Measurements from ENCODE around the gene CLVS2. TPM values are rescaled to one million over a fixed set of nuclear protein-coding genes. Genes with fewer than 3 reads are reported as not detected.

CLVS2 gene
- total and polyA plus RNA-seq, 4 donors: 0.20 TPM; not detected in 3

- ATAC-seq (ENCODE audit: insufficient read depth, low FRiP score): no peak
Observed at GRCh38 chr6:123000244-123000770, 4.3 kb downstream of the CLVS2 start.

GRCh38 chr6:123001540-123001939 is 5.5 kb downstream of the CLVS2 start:
- no peak for TF ChIP-seq CTCF (IDR thresholded peaks at IDR 0.05; ENCODE audit: control extremely low read depth, extremely low read depth)
- DNase-seq: no peak
- no peak for ATAC-seq (ENCODE audit: insufficient read depth, low FRiP score)
- Histone ChIP-seq H3K4me1 (ENCODE audit: control insufficient read depth in 5 of 5, insufficient read depth in 5 of 5, low read length in 5 of 5) (peaks cover 0 to under 1% (median 0%) of the 10 kb centered on the region in 5 donors), H3K9me3 (ENCODE audit: control insufficient read depth in 4 of 4, insufficient read depth in 3 of 4, low read length in 3 of 4) (peaks cover 0 to 5% (median 0%) of the 10 kb centered on the region in 4 donors), H3K9ac (ENCODE audit: insufficient read depth in 1 of 2, low read length in 2 of 2) (no peak overlapping the region), H3K36me3 (ENCODE audit: control insufficient read depth in 4 of 4, insufficient read depth in 4 of 4, low read length in 4 of 4) (no peaks in the 10 kb centered on the region), H3K27ac (ENCODE audit: low read depth in 1 of 2, low read length in 1 of 2) (no peak overlapping the region), H3K27me3 (ENCODE audit: control insufficient read depth in 3 of 3, insufficient read depth in 3 of 3, low read length in 2 of 3) (peaks cover 0 to 28% (median 21%) of the 10 kb centered on the region in 3 donors), H3K4me3 (no peak overlapping the region)
- WGBS, 2 donors: 74 to 83% methylated on average over 3 of the region's 3 CpGs

More at GRCh38 chr6:123000244-123000770, 4.3 kb downstream of the CLVS2 start:
- no peaks in the 10 kb centered on the region for H3K36me3 ChIP-seq (ENCODE audit: control insufficient read depth in 4 of 4, insufficient read depth in 4 of 4, low read length in 4 of 4)
- peaks cover 0 to 5% (median 0%) of the 10 kb centered on the region in 4 donors for H3K9me3 ChIP-seq (ENCODE audit: control insufficient read depth in 4 of 4, insufficient read depth in 3 of 4, low read length in 3 of 4)
- no peak overlapping the region for H3K9ac ChIP-seq (ENCODE audit: insufficient read depth in 1 of 2, low read length in 2 of 2)
- no peak for TF ChIP-seq CTCF (IDR thresholded peaks at IDR 0.05; ENCODE audit: control extremely low read depth, extremely low read depth)
- peaks cover 0 to 34% (median 27%) of the 10 kb centered on the region in 3 donors for H3K27me3 ChIP-seq (ENCODE audit: control insufficient read depth in 3 of 3, insufficient read depth in 3 of 3, low read length in 2 of 3)
- H3K4me3 ChIP-seq: no peak overlapping the region
- WGBS, 2 donors: 42 to 49% methylated on average over 2 of the region's 2 CpGs
- peaks cover 0 to 9% (median 0%) of the 10 kb centered on the region in 5 donors for H3K4me1 ChIP-seq (ENCODE audit: control insufficient read depth in 5 of 5, insufficient read depth in 5 of 5, low read length in 5 of 5)
- no peak for DNase-seq
- H3K27ac ChIP-seq (ENCODE audit: low read depth in 1 of 2, low read length in 1 of 2): no peak overlapping the region

GRCh38 chr6:123007885-123008284 is 11.8 kb downstream of the CLVS2 start:
- H3K36me3 ChIP-seq (ENCODE audit: control insufficient read depth in 4 of 4, insufficient read depth in 4 of 4, low read length in 4 of 4): no peaks in the 10 kb centered on the region
- H3K9me3 ChIP-seq (ENCODE audit: control insufficient read depth in 4 of 4, insufficient read depth in 3 of 4, low read length in 3 of 4): peaks cover 0 to 2% (median 0%) of the 10 kb centered on the region in 4 donors
- no peak for DNase-seq
- peaks cover 0 to 5% (median 0%) of the 10 kb centered on the region in 3 donors for H3K27me3 ChIP-seq (ENCODE audit: control insufficient read depth in 3 of 3, insufficient read depth in 3 of 3, low read length in 2 of 3)
- ATAC-seq (ENCODE audit: insufficient read depth, low FRiP score): no peak
- H3K27ac ChIP-seq (ENCODE audit: low read depth in 1 of 2, low read length in 1 of 2): no peak overlapping the region
- no peak for TF ChIP-seq CTCF (IDR thresholded peaks at IDR 0.05; ENCODE audit: control extremely low read depth, extremely low read depth)
- no peak overlapping the region for H3K4me3 ChIP-seq
- H3K4me1 ChIP-seq (ENCODE audit: control insufficient read depth in 5 of 5, insufficient read depth in 5 of 5, low read length in 5 of 5): no peaks in the 10 kb centered on the region
- H3K9ac ChIP-seq (ENCODE audit: insufficient read depth in 1 of 2, low read length in 2 of 2): no peak overlapping the region

- Histone ChIP-seq H3K27me3 (ENCODE audit: control insufficient read depth in 3 of 3, insufficient read depth in 3 of 3, low read length in 2 of 3) (peaks cover 0 to 5% (median 0%) of the 10 kb centered on the region in 3 donors), H3K9ac (ENCODE audit: insufficient read depth in 1 of 2, low read length in 2 of 2) (no peak overlapping the region), H3K27ac (ENCODE audit: low read depth in 1 of 2, low read length in 1 of 2) (no peak overlapping the region), H3K36me3 (ENCODE audit: control insufficient read depth in 4 of 4, insufficient read depth in 4 of 4, low read length in 4 of 4) (no peaks in the 10 kb centered on the region), H3K9me3 (ENCODE audit: control insufficient read depth in 4 of 4, insufficient read depth in 3 of 4, low read length in 3 of 4) (peaks cover 0 to 2% (median 0%) of the 10 kb centered on the region in 4 donors), H3K4me3 (no peak overlapping the region), H3K4me1 (ENCODE audit: control insufficient read depth in 5 of 5, insufficient read depth in 5 of 5, low read length in 5 of 5) (no peaks in the 10 kb centered on the region)
- ATAC-seq (ENCODE audit: insufficient read depth, low FRiP score): no peak
- WGBS, 2 donors: 87 to 91% methylated on average over 2 of the region's 2 CpGs
- TF ChIP-seq CTCF (IDR thresholded peaks at IDR 0.05; ENCODE audit: control extremely low read depth, extremely low read depth): no peak
- DNase-seq: no peak
Observed at GRCh38 chr6:123009059-123009458, 13.0 kb downstream of the CLVS2 start.

All from lung (tissue), 12 donors.